OCI-LY1 (cell line): Measurements from ENCODE around the gene BEX5.

Experiments
- H2AFZ ChIP-seq: fragments of 200-600 bp; sonication (generic), shearing (Covaris generic); 2 replicates; pipeline ENCODE4 v1.6.0; 2014; ENCODE audit warnings: antibody characterized with exemption, mild to moderate bottlenecking, low read length
- H3F3A ChIP-seq: fragments of 200-600 bp; sonication (generic), shearing (Covaris generic); 2 replicates; pipeline ENCODE4 v1.6.0; 2014; ENCODE audit warnings: mild to moderate bottlenecking, antibody characterized with exemption, low read length, moderate library complexity; ENCODE audit not compliant: insufficient read depth
- H3K27ac ChIP-seq: fragments of 200-600 bp; sonication (generic); 2 replicates; pipeline ENCODE4 v1.5.1; 2014; ENCODE audit warnings: low read length, mixed run types, mild to moderate bottlenecking, low read depth; ENCODE audit not compliant: poor library complexity, severe bottlenecking
- H3K27me3 ChIP-seq: fragments of 200-600 bp; sonication (generic); 2 replicates; pipeline ENCODE4 v1.6.0; 2014; ENCODE audit warnings: antibody characterized with exemption, mild to moderate bottlenecking, low read length, moderate library complexity; ENCODE audit not compliant: insufficient read depth
- H3K36me3 ChIP-seq: fragments of 200-600 bp; sonication (generic); 2 replicates; pipeline ENCODE4 v1.6.1; 2014; ENCODE audit warnings: mild to moderate bottlenecking, antibody characterized with exemption, low read length, moderate library complexity, mixed read lengths; ENCODE audit not compliant: insufficient read depth
- H3K4me1 ChIP-seq: fragments of 200-600 bp; sonication (generic); 2 replicates; pipeline ENCODE4 v1.5.1; 2014; ENCODE audit warnings: mild to moderate bottlenecking, low read length, moderate library complexity; ENCODE audit not compliant: insufficient read depth, severe bottlenecking
- H3K4me2 ChIP-seq: fragments of 200-600 bp; sonication (generic), shearing (Covaris generic); 2 replicates; pipeline ENCODE4 v1.6.1; 2014; ENCODE audit warnings: low read length
- H3K4me3 ChIP-seq: fragments of 200-600 bp; sonication (generic); 2 replicates; pipeline ENCODE4 v1.5.1; 2014; ENCODE audit warnings: low read length, low read depth, mild to moderate bottlenecking, mixed read lengths; ENCODE audit not compliant: poor library complexity, severe bottlenecking
- H3K79me2 ChIP-seq: fragments of 200-600 bp; shearing (Covaris generic); 2 replicates; pipeline ENCODE4 v1.6.1; 2016; ENCODE audit warnings: mixed run types, low read length, mixed read lengths; ENCODE audit not compliant: insufficient read depth
- H3K9ac ChIP-seq: fragments of 200-600 bp; sonication (generic), shearing (Covaris generic); 2 replicates; pipeline ENCODE4 v1.6.1; 2014; ENCODE audit warnings: mild to moderate bottlenecking, low read length, mixed read lengths
- H3K9me2 ChIP-seq: fragments of 200-600 bp; sonication (generic), shearing (Covaris generic); 2 replicates; pipeline ENCODE4 v1.6.1; 2014; ENCODE audit warnings: low read depth, mild to moderate bottlenecking, low read length, mixed read lengths
- H3K9me3 ChIP-seq: fragments of 200-600 bp; shearing (Covaris generic); 2 replicates; pipeline ENCODE4 v1.6.1; 2014; ENCODE audit warnings: low read length, mixed read lengths
- H4K20me1 ChIP-seq: fragments of 200-600 bp; sonication (generic), shearing (Covaris generic); 2 replicates; pipeline ENCODE4 v1.6.0; 2016; ENCODE audit warnings: mild to moderate bottlenecking, low read length; ENCODE audit not compliant: insufficient read depth
- CTCF ChIP-seq: fragments of 200-600 bp; sonication (generic), shearing (Covaris generic); IDR thresholded peaks from 2 replicates; pipeline ENCODE4 v1.5.1; 2017; ENCODE audit warnings: mild to moderate bottlenecking, antibody characterized with exemption, low read length, moderate library complexity, mixed read lengths
- EZH2 ChIP-seq: fragments of 200-600 bp; sonication (generic), shearing (Covaris generic); IDR thresholded peaks from 2 replicates; pipeline ENCODE4 v1.8.0; 2017; ENCODE audit warnings: borderline replicate concordance, mixed run types, mild to moderate bottlenecking, antibody characterized with exemption, low read length, moderate library complexity, mixed read lengths

The BEX5 gene

DNA sequence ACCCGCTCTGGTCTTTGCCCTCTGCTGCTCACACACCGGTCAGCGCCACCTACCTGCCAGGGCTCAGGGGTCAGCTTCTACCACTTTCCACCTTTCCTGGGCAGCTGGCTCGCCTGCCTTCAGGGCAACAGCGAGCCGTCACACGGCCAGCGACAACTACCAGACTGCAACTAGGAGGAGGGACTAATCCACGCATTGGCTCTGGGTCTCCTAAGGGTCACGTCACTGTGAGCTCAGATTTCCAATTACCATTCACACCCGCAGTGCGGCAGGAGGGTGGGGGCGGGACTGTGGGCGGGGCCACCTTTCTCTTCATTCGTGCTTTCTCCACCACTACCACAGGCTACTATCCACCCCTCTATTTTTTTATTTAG is at the start of gene BEX5:
BEX5 (minus strand) TSS at position 172 of the 374 bp plus-strand sequence. CDS start 1,712 bp downstream, outside the sequence.
- H3K9ac ChIP-seq = no peak within 1 kb of the TSS
- TF ChIP-seq CTCF (no peak), EZH2 (no peak)

DNA sequence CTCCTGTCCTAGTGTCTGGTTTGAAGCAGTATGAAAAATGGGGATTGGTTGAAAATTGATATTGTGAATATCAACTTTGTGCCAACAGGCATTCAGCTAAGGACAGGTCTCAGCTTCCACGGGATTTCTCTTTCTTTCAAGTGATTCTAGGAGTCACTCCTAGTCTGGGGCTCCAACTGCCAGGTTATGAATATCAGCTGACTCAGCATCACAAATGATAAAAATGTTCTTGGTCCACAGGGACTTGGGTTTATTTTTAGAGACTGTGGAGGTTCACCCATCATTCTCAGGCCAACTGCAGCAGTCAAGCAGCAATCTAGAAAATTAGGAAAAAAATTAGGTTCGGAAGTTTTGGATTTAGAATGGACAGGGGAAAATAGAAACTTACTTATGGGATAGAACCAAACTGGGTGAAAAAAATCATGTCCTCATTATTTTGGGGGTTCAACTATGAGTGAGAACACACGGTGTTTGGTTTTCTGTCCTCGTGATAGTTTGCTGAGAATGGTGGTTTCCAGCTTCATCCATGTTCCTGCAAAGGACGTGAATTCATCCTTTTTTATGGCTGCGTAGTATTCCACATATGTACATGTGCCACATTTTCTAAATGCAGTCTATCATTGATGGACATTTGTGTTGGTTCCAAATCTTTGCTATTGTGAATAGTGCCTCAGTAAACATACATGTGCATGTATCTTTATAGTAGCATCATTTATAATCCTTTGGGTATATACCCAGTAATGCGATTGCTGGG is 30.4 kb upstream of the BEX5 start:
- Histone ChIP-seq H2AFZ (no peak overlapping the region), H3K9ac (no peak overlapping the region), H3K4me3 (no peak overlapping the region), H3K27ac (no peak overlapping the region), H3K27me3 (no peaks in the 10 kb centered on the region), H4K20me1 (no peaks in the 10 kb centered on the region), H3K9me2 (no peaks in the 10 kb centered on the region), H3K36me3 (no peaks in the 10 kb centered on the region), H3K9me3 (no peaks in the 10 kb centered on the region), H3F3A (no peaks in the 10 kb centered on the region), H3K4me2 (no peak overlapping the region), H3K79me2 (no peaks in the 10 kb centered on the region), H3K4me1 (no peaks in the 10 kb centered on the region)
- TF ChIP-seq EZH2 = no peak
- no peak for TF ChIP-seq CTCF

More for the DNA sequence above, at the start of gene BEX5:
- H3K4me3 ChIP-seq = no peak within 1 kb of the TSS
- H3K36me3 ChIP-seq = no peaks in the 10 kb centered on the region
- no peaks in the 10 kb centered on the region for H3F3A ChIP-seq
- no peak within 1 kb of the TSS for H3K4me2 ChIP-seq
- no peaks in the 10 kb centered on the region for H3K9me2 ChIP-seq
- no peaks in the 10 kb centered on the region for H3K79me2 ChIP-seq
- H4K20me1 ChIP-seq = no peaks in the 10 kb centered on the region
- no peak within 1 kb of the TSS for H3K27ac ChIP-seq
- H3K27me3 ChIP-seq = no peaks in the 10 kb centered on the region
- H3K9me3 ChIP-seq = no peaks in the 10 kb centered on the region
- no peaks in the 10 kb centered on the region for H3K4me1 ChIP-seq
- no peak within 1 kb of the TSS for H2AFZ ChIP-seq

GRCh38 chrX:102154900-102155805 is 624 bp downstream of the BEX5 start:
- no peaks in the 10 kb centered on the region for H3K9me3 ChIP-seq
- no peaks in the 10 kb centered on the region for H3K27me3 ChIP-seq
- no peak overlapping the region for H3K4me3 ChIP-seq
- no peaks in the 10 kb centered on the region for H3K79me2 ChIP-seq
- no peaks in the 10 kb centered on the region for H3K36me3 ChIP-seq
- H3K9ac ChIP-seq = no peak overlapping the region
- no peak overlapping the region for H3K4me2 ChIP-seq
- H3K4me1 ChIP-seq = no peaks in the 10 kb centered on the region
- no peaks in the 10 kb centered on the region for H3K9me2 ChIP-seq
- H4K20me1 ChIP-seq = no peaks in the 10 kb centered on the region
- no peak overlapping the region for H3K27ac ChIP-seq
- TF ChIP-seq EZH2 (no peak), CTCF (no peak)
- no peaks in the 10 kb centered on the region for H3F3A ChIP-seq
- no peak overlapping the region for H2AFZ ChIP-seq
